ENCODE measurements around the gene ANGPTL2. TPM values are rescaled to one million over a fixed set of nuclear protein-coding genes. Genes with fewer than 3 reads are reported as not detected.

The ANGPTL2 gene
- total RNA-seq, 1 experiment from 2014 or later, result 0.08 TPM

- Histone ChIP-seq H3K36me3 (ENCODE audit: control insufficient read depth, insufficient read depth, low read length) (no peaks in the 10 kb centered on the region), H3K4me1 (ENCODE audit: control insufficient read depth, insufficient read depth, low read length) (no peaks in the 10 kb centered on the region), H3K4me3 (ENCODE audit: low read depth in 2 of 2, low read length in 2 of 2) (peak overlapping the region in 1 of 2 experiments; percentile 25; a peak in 1 of 4 replicates), H3K27me3 (ENCODE audit: control insufficient read depth, insufficient read depth, low read length) (no peaks in the 10 kb centered on the region), H3K27ac (ENCODE audit: low read length) (no peak overlapping the region), H3K9me3 (ENCODE audit: control insufficient read depth, insufficient read depth, low read depth, low read length) (no peaks in the 10 kb centered on the region)
- CTCF ChIA-PET, result no interaction called here
- intact Hi-C loops (cut with micrococcal nuclease; ENCODE audit: unreplicated experiment), result no loop called here
- no TSS peak for BruUV-seq (replicated peaks)
- in situ Hi-C loops (cut with HindIII; ENCODE audit: low pct_unique_long_range_greater_than_20kb, low sequenced_read_pairs), result no loop called here
- no peak for DNase-seq (ENCODE audit: low read depth, low spot score)
- TF ChIP-seq TCF7L2 (IDR thresholded peaks at IDR 0.05; ENCODE audit: low read depth, low read length), result no peak
- no peak for TF ChIP-seq REST (IDR thresholded peaks at IDR 0.05; ENCODE audit: insufficient read depth in 1 of 2, low read depth in 2 of 2, low read length in 1 of 2)
- no peak for TF ChIP-seq SIN3A (IDR thresholded peaks at IDR 0.05; ENCODE audit: borderline replicate concordance, insufficient read depth, low read depth, low read length)
- TF ChIP-seq POLR2AphosphoS5 (IDR thresholded peaks at IDR 0.05; ENCODE audit: low read depth, low read length), result no peak
- no peak for TF ChIP-seq CTCF (IDR thresholded peaks at IDR 0.05)
- POLR2A ChIA-PET, result no interaction called here
- no peak for ATAC-seq
These were observed 733 bp downstream of the ANGPTL2 start for GRCh38 chr9:127121628-127122175.

- CTCF ChIA-PET, result no interaction called here
- ATAC-seq, result no peak
- in situ Hi-C loops (cut with HindIII; ENCODE audit: low pct_unique_long_range_greater_than_20kb, low sequenced_read_pairs), result no loop called here
These were observed 3.1 kb downstream of the ANGPTL2 start for GRCh38 chr9:127119320-127119709.

More at GRCh38 chr9:127119320-127119709, 3.1 kb downstream of the ANGPTL2 start:
- no peaks in the 10 kb centered on the region for H3K9me3 ChIP-seq (ENCODE audit: control insufficient read depth, insufficient read depth, low read depth, low read length)
- no peak for DNase-seq (ENCODE audit: low read depth, low spot score)
- no peaks in the 10 kb centered on the region for H3K36me3 ChIP-seq (ENCODE audit: control insufficient read depth, insufficient read depth, low read length)
- H3K27me3 ChIP-seq (ENCODE audit: control insufficient read depth, insufficient read depth, low read length), result no peaks in the 10 kb centered on the region
- POLR2A ChIA-PET, result no interaction called here
- BruUV-seq (replicated peaks), result no TSS peak
- no peak for TF ChIP-seq POLR2AphosphoS5 (IDR thresholded peaks at IDR 0.05; ENCODE audit: low read depth, low read length)
- no peak for TF ChIP-seq TCF7L2 (IDR thresholded peaks at IDR 0.05; ENCODE audit: low read depth, low read length)
- no peak for TF ChIP-seq CTCF (IDR thresholded peaks at IDR 0.05)
- TF ChIP-seq REST (IDR thresholded peaks at IDR 0.05; ENCODE audit: insufficient read depth in 1 of 2, low read depth in 2 of 2, low read length in 1 of 2), result no peak
- no peak for TF ChIP-seq SIN3A (IDR thresholded peaks at IDR 0.05; ENCODE audit: borderline replicate concordance, insufficient read depth, low read depth, low read length)
- no peak overlapping the region for H3K27ac ChIP-seq (ENCODE audit: low read length)
- intact Hi-C loops (cut with micrococcal nuclease; ENCODE audit: unreplicated experiment), result no loop called here
- no peaks in the 10 kb centered on the region for H3K4me1 ChIP-seq (ENCODE audit: control insufficient read depth, insufficient read depth, low read length)
- no peak overlapping the region for H3K4me3 ChIP-seq (ENCODE audit: low read depth in 2 of 2, low read length in 2 of 2)

Measured in Panc1 (cell line).